Naive thymus-derived CD4-positive, alpha-beta T cell (primary cell): ENCODE measurements around the gene GPR148. TPM values are rescaled to one million over a fixed set of nuclear protein-coding genes. Genes with fewer than 3 reads are reported as not detected.
"Not testable (repeated sequence)": the region's sequence is repeated elsewhere in the genome, so short reads cannot be mapped to it uniquely, and the experiment has no call there.

Experiments
- ATAC-seq: fragments of 150-1000 bp; cut with Tn5 transposase; 2 replicates; pipeline ENCODE4 v1.10.0; 2021; ENCODE audit warnings: mild to moderate bottlenecking, moderate library complexity
- CTCF ChIA-PET: fragments of 350-600 bp; sonication (Branson Sonifier 250); formaldehyde crosslinking; loops from one replicate; lab custom pipeline; 2021; ENCODE audit warnings: antibody characterized with exemption; lab: Charles Lee
- POLR2A ChIA-PET: fragments of 350-600 bp; sonication (Branson Sonifier 250); formaldehyde crosslinking; loops from one replicate; lab custom pipeline; 2021; ENCODE audit warnings: antibody characterized with exemption, inconsistent platforms; lab: Charles Lee
- DNase-seq, 9 donors: peaks; one replicate each; pipeline versions ENCODE4 v3.0.0 to v3.0.0-alpha.2; 2020 to 2022; ENCODE audit warnings: mixed read lengths in 1 of 9
- H3K27ac ChIP-seq: one replicate; pipeline ENCODE4 v1.7.0; 2013; ENCODE audit warnings: mild to moderate bottlenecking, low read depth, low read length, moderate library complexity
- H3K27me3 ChIP-seq, 2 donors: one replicate each; pipeline ENCODE4 v1.7.0; 2013; ENCODE audit warnings: low read length in 2 of 2, mild to moderate bottlenecking in 2 of 2, moderate library complexity in 2 of 2; ENCODE audit not compliant: control insufficient read depth in 2 of 2, insufficient read depth in 2 of 2
- H3K36me3 ChIP-seq, 3 experiments: 1 replicate in 2 of 3; 2 replicates in 1 of 3; pipeline ENCODE4 v1.7.0; 2013; ENCODE audit warnings: low read length in 3 of 3, mild to moderate bottlenecking in 3 of 3, moderate library complexity in 1 of 3; ENCODE audit not compliant: insufficient read depth in 3 of 3, control insufficient read depth in 2 of 3
- H3K4me1 ChIP-seq, 2 donors: one replicate each; pipeline ENCODE4 v1.7.0; 2013; ENCODE audit warnings: low read length in 2 of 2, mild to moderate bottlenecking in 2 of 2, moderate library complexity in 1 of 2; ENCODE audit not compliant: control insufficient read depth in 2 of 2, insufficient read depth in 2 of 2
- H3K4me3 ChIP-seq: 2 replicates; pipeline ENCODE4 v1.7.0; 2013; ENCODE audit warnings: mild to moderate bottlenecking, low read length
- H3K9me3 ChIP-seq, 3 experiments: 1 replicate in 2 of 3; 2 replicates in 1 of 3; pipeline ENCODE4 v1.7.0; 2013; ENCODE audit warnings: low read length in 3 of 3; ENCODE audit not compliant: control insufficient read depth in 2 of 3
- H3K27ac Mint-ChIP-seq, 9 donors: one replicate each; pipeline ENCODE4 v1.8.0; 2020 to 2022; ENCODE audit warnings: mixed read lengths in 9 of 9, mild to moderate bottlenecking in 8 of 9, moderate library complexity in 5 of 9, inconsistent platforms in 2 of 9
- H3K27me3 Mint-ChIP-seq, 5 donors: one replicate each; pipeline ENCODE4 v1.8.0; 2021 to 2022; ENCODE audit warnings: mixed read lengths in 5 of 5, mild to moderate bottlenecking in 1 of 5
- H3K36me3 Mint-ChIP-seq, 5 donors: one replicate each; pipeline ENCODE4 v1.8.0; 2020 to 2022; ENCODE audit warnings: mixed read lengths in 5 of 5, mild to moderate bottlenecking in 3 of 5, inconsistent platforms in 1 of 5
- H3K4me1 Mint-ChIP-seq, 7 donors: one replicate each; pipeline ENCODE4 v1.8.0; 2020 to 2022; ENCODE audit warnings: mixed read lengths in 7 of 7, mild to moderate bottlenecking in 3 of 7, inconsistent platforms in 1 of 7
- H3K4me3 Mint-ChIP-seq, 10 donors: one replicate each; pipeline ENCODE4 v1.8.0; 2020 to 2022; ENCODE audit warnings: mild to moderate bottlenecking in 10 of 10, mixed read lengths in 10 of 10, moderate library complexity in 6 of 10, inconsistent platforms in 2 of 10
- H3K9me3 Mint-ChIP-seq, 11 donors: one replicate each; pipeline ENCODE4 v1.8.0; 2020 to 2022; ENCODE audit warnings: mixed read lengths in 11 of 11, mild to moderate bottlenecking in 4 of 11, inconsistent platforms in 1 of 11, moderate library complexity in 1 of 11
- intact Hi-C, 2 donors: fragments of 100-400 bp; cut with micrococcal nuclease; formaldehyde crosslinking; loops; one replicate each; pipeline ENCODE4 v1.15.1; 2023
- polyA plus RNA-seq, 2 donors: library from polyadenylated mRNA; unstranded; fragments of 300-500 nt; fragmentation: Illumina TruSeq; gene quantifications; one replicate each; pipeline ENCODE4 v1.2.3, GENCODE V29; 2021
- total RNA-seq, 6 experiments: library from RNA in 5 of 6; stranded (reverse) in 5 of 6; gene quantifications; 1 replicate in 5 of 6; 2 replicates in 1 of 6; pipeline ENCODE4 v1.2.3 and lab custom pipeline; 2021 to 2026

Gene GPR148
- total and polyA plus RNA-seq, 7 experiments from 2014 or later, result not detected

DNA sequence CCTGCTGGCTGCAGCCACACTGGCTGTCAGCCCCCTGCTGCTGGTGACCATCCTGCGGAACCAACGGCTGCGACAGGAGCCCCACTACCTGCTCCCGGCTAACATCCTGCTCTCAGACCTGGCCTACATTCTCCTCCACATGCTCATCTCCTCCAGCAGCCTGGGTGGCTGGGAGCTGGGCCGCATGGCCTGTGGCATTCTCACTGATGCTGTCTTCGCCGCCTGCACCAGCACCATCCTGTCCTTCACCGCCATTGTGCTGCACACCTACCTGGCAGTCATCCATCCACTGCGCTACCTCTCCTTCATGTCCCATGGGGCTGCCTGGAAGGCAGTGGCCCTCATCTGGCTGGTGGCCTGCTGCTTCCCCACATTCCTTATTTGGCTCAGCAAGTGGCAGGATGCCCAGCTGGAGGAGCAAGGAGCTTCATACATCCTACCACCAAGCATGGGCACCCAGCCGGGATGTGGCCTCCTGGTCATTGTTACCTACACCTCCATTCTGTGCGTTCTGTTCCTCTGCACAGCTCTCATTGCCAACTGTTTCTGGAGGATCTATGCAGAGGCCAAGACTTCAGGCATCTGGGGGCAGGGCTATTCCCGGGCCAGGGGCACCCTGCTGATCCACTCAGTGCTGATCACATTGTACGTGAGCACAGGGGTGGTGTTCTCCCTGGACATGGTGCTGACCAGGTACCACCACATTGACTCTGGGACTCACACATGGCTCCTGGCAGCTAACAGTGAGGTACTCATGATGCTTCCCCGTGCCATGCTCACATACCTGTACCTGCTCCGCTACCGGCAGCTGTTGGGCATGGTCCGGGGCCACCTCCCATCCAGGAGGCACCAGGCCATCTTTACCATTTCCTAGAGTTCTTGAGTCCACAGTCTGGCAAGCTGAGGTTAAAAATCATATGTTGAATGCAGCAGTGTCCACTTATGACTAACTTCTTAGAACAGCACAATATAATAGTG, 741 bp downstream of the GPR148 start:
- ATAC-seq (no peak), DNase-seq (peak in 3 of 9 donors; percentile 3 to 14 (median 13))
- peak overlapping the region in 8 of 9 donors; percentile 22 to 94 (median 44) for H3K27ac Mint-ChIP-seq
- H3K4me3 ChIP-seq, result no peak overlapping the region
- H3K27ac ChIP-seq, result no peak overlapping the region
- H3K27me3 Mint-ChIP-seq, result peaks cover 0 to 11% (median 0%) of the 10 kb centered on the region in 5 donors
- no peaks in the 10 kb centered on the region for H3K36me3 Mint-ChIP-seq
- H3K4me3 Mint-ChIP-seq, result peak overlapping the region in 8 of 10 donors; percentile 1 to 64 (median 36)
- no peaks in the 10 kb centered on the region for H3K27me3 ChIP-seq
- intact Hi-C loops, result loop anchor here (5.0 to 10.0 kb wide), 3 partner anchors 355 to 855 kb away; partner anchors contain the start of gene PLEKHB2 (in 1 of the 2)
- peaks cover 0 to 5% (median 2%) of the 10 kb centered on the region in 11 donors for H3K9me3 Mint-ChIP-seq
- H3K9me3 ChIP-seq, result no peaks in the 10 kb centered on the region
- peaks cover 15 to 18% of the 10 kb centered on the region in 2 donors for H3K4me1 ChIP-seq
- POLR2A ChIA-PET, result interaction anchor here (0.6 to 2.2 kb wide), 2 partner anchors 68 to 387 kb away, joined by 3 to 7 read pairs; partner anchors contain the start of gene IMP4
- H3K4me1 Mint-ChIP-seq, result peaks cover 0 to 17% (median 16%) of the 10 kb centered on the region in 7 donors
- no peaks in the 10 kb centered on the region for H3K36me3 ChIP-seq
- CTCF ChIA-PET, result no interaction called here

DNA sequence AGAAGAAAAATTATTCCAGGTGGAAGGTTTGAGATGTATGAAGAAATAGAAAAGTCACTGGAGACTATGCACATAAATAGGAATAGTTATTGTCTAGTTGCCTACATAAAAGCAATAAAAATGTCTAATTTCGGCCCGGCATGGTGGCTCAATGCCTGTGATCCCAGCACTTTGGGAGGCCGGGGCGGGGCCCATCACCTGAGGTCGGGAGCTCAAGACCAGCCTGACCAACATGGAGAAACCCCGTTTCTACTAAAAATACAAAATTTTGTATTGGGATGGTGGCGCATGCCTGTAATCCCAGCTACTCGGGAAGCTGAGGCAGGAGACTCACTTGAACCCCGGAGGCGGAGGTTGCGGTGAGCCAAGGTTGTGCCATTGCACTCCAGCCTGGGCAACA, 3.4 kb downstream of the GPR148 start:
- H3K9me3 Mint-ChIP-seq, result peaks cover 0 to 15% (median 4%) of the 10 kb centered on the region in 11 donors
- H3K4me3 ChIP-seq, H3K4me3 Mint-ChIP-seq, H3K4me1 ChIP-seq, CTCF ChIA-PET, H3K4me1 Mint-ChIP-seq, intact Hi-C loops, H3K27me3 ChIP-seq, H3K27ac Mint-ChIP-seq, POLR2A ChIA-PET, DNase-seq, ATAC-seq, H3K27ac ChIP-seq, H3K36me3 Mint-ChIP-seq, H3K36me3 ChIP-seq, H3K9me3 ChIP-seq: not testable (repeated sequence)
- H3K27me3 Mint-ChIP-seq, result peaks cover 0 to 11% (median 8%) of the 10 kb centered on the region in 5 donors

DNA sequence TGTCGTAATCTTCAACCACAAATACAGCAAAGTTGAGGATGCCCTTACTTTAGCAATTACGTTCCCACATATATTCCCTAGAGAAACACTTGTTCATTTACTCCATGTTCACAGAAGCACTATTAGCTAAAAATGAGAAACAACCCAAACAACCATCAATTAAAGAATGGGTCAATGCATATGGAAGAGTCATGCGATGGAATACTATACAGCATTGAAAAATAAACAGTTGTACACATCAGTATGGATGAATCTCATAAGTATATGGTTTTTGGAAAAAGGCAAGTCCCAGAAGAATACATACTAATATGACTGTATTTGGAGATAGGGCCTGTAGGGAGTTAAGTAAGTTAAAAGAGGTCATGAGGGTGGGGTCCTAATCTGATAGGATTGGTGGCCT, 6.3 kb downstream of the GPR148 start:
- ChIA-PET POLR2A (no interaction called here), CTCF (no interaction called here)
- Histone ChIP-seq H3K4me3 (no peak overlapping the region), H3K36me3 (no peaks in the 10 kb centered on the region), H3K27me3 (no peaks in the 10 kb centered on the region), H3K4me1 (no peaks in the 10 kb centered on the region), H3K9me3 (no peaks in the 10 kb centered on the region), H3K27ac (no peak overlapping the region)
- H3K36me3 Mint-ChIP-seq, result no peaks in the 10 kb centered on the region
- H3K27ac Mint-ChIP-seq, result no peak overlapping the region
- ATAC-seq, result no peak
- DNase-seq, result no peak
- peaks cover 1 to 22% (median 8%) of the 10 kb centered on the region in 5 donors for H3K27me3 Mint-ChIP-seq
- intact Hi-C loops, result no loop called here
- no peaks in the 10 kb centered on the region for H3K4me1 Mint-ChIP-seq
- H3K9me3 Mint-ChIP-seq, result peaks cover 0 to 15% (median 4%) of the 10 kb centered on the region in 11 donors
- no peak overlapping the region for H3K4me3 Mint-ChIP-seq

DNA sequence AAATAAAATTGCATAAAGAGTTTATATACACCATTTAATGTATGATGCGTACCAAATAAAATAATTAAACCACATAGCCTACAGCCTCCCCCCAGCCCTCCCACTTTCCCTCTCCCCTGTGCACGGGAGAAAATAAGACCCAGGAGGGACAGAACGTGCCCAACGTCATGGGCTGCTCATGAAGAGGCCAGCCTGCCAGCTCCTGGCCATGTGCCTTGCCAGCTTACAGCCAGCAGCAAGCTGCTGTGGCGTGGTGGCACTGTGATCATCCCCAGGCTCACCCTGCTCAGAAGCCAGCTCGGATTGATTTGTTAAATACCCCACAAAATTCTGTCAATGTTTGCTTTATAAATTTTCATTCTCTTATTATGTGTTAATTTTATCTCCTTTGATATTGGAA, 7.6 kb downstream of the GPR148 start:
- Histone ChIP-seq H3K9me3 (no peaks in the 10 kb centered on the region), H3K4me3 (no peak overlapping the region), H3K4me1 (no peaks in the 10 kb centered on the region), H3K36me3 (no peaks in the 10 kb centered on the region), H3K27me3 (no peaks in the 10 kb centered on the region), H3K27ac (no peak overlapping the region)
- ATAC-seq (no peak), DNase-seq (no peak)
- intact Hi-C loops, result no loop called here
- Mint-ChIP-seq H3K9me3 (peaks cover 0 to 15% (median 4%) of the 10 kb centered on the region in 11 donors), H3K27me3 (peaks cover 4 to 30% (median 9%) of the 10 kb centered on the region in 5 donors), H3K36me3 (no peaks in the 10 kb centered on the region), H3K4me1 (no peaks in the 10 kb centered on the region), H3K4me3 (no peak overlapping the region), H3K27ac (no peak overlapping the region)
- ChIA-PET POLR2A (no interaction called here), CTCF (no interaction called here)

DNA sequence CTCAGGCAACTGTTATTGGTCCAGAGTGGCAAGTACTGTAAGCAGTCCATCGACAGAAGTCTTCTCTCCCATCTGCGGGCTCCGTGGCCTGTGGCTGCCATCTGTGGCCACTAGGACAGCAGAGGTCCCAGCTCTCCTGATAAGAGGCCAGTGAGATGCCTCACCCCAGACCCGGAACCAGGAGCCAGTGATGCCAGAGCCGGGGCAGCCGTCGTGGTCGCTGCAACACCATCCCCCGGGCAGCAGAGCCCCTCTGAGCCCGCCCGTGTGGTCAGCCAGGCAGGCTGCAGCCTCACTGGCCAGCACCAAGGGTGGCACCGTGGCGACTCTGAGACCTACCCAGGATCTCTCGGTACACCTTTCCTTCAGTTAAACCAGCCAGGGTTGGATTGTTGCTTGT, 8.7 kb downstream of the GPR148 start:
- no peaks in the 10 kb centered on the region for H3K4me1 Mint-ChIP-seq
- CTCF ChIA-PET, result no interaction called here
- no peaks in the 10 kb centered on the region for H3K36me3 Mint-ChIP-seq
- Histone ChIP-seq H3K9me3 (no peaks in the 10 kb centered on the region), H3K27ac (no peak overlapping the region), H3K36me3 (no peaks in the 10 kb centered on the region), H3K4me3 (no peak overlapping the region), H3K27me3 (no peaks in the 10 kb centered on the region), H3K4me1 (no peaks in the 10 kb centered on the region)
- POLR2A ChIA-PET, result no interaction called here
- H3K27ac Mint-ChIP-seq, result no peak overlapping the region
- H3K27me3 Mint-ChIP-seq, result peaks cover 4 to 35% (median 10%) of the 10 kb centered on the region in 5 donors
- intact Hi-C loops, result no loop called here
- ATAC-seq, result no peak
- no peak for DNase-seq
- H3K9me3 Mint-ChIP-seq, result peaks cover 0 to 15% (median 4%) of the 10 kb centered on the region in 11 donors
- no peak overlapping the region for H3K4me3 Mint-ChIP-seq

DNA sequence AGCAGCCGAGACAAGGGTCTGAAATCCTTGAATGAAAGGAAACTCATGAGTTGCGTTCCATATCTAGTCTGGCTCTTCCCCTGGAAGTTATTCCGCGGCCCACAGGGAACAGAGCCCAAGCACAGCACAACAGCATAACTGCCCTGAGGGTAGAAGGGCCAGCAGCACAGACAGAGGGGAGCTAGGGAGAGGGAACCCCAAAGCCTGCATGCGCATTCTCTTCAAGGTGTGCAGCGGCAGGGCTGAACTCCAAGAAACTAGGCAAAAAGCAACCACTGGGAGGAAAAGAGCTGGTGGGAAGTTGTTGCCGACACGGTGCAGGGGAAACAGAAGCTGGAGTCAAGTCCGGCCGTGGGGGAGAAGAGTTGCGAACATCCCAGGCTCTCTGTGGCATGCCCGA, 11.8 kb downstream of the GPR148 start:
- no peak overlapping the region for H3K27ac Mint-ChIP-seq
- no peaks in the 10 kb centered on the region for H3K27me3 ChIP-seq
- DNase-seq, result no peak
- no peak overlapping the region for H3K4me3 Mint-ChIP-seq
- H3K4me3 ChIP-seq, result no peak overlapping the region
- H3K36me3 ChIP-seq, result no peaks in the 10 kb centered on the region
- no peaks in the 10 kb centered on the region for H3K9me3 ChIP-seq
- H3K9me3 Mint-ChIP-seq, result peaks cover 0 to 5% (median 0%) of the 10 kb centered on the region in 11 donors
- H3K4me1 Mint-ChIP-seq, result no peaks in the 10 kb centered on the region
- intact Hi-C loops, result no loop called here
- CTCF ChIA-PET, result no interaction called here
- POLR2A ChIA-PET, result no interaction called here
- H3K27ac ChIP-seq, result no peak overlapping the region
- H3K4me1 ChIP-seq, result no peaks in the 10 kb centered on the region
- H3K27me3 Mint-ChIP-seq, result peaks cover 9 to 50% (median 21%) of the 10 kb centered on the region in 5 donors
- peaks cover 0 to 4% (median 0%) of the 10 kb centered on the region in 5 donors for H3K36me3 Mint-ChIP-seq
- no peak for ATAC-seq
